Tibial nerve (tissue), 4 donors: ENCODE measurements around the gene HOXB13. TPM values are rescaled to one million over a fixed set of nuclear protein-coding genes. Genes with fewer than 3 reads are reported as not detected.

Source experiments
- DNase-seq, 2 donors: peaks; one replicate each; pipeline ENCODE4 v3.0.0-alpha.2; 2019; ENCODE audit warnings: low spot score in 2 of 2
- H3K27ac ChIP-seq, 4 donors: fragments of 200-600 bp; sonication (generic) in 3 of 4; one replicate each; pipeline ENCODE4 v1.5.1; 2017 to 2019; ENCODE audit warnings: mild to moderate bottlenecking in 1 of 4
- H3K27me3 ChIP-seq, 2 donors: fragments of 200-600 bp; sonication (generic) in 1 of 2; one replicate each; pipeline versions ENCODE4 v1.5.1 to v1.6.0; 2017 to 2019
- H3K36me3 ChIP-seq, 3 donors: fragments of 200-600 bp; sonication (generic); one replicate each; pipeline ENCODE4 v1.5.1; 2018 to 2019
- H3K4me1 ChIP-seq, 4 donors: fragments of 200-600 bp; sonication (generic) in 3 of 4; one replicate each; pipeline ENCODE4 v1.5.1; 2017 to 2019
- H3K4me3 ChIP-seq, 4 donors: fragments of 200-600 bp; sonication (generic) in 3 of 4; one replicate each; pipeline ENCODE4 v1.5.1; 2017 to 2019; ENCODE audit warnings: mild to moderate bottlenecking in 1 of 4, moderate library complexity in 1 of 4
- H3K9me3 ChIP-seq, 4 donors: fragments of 200-600 bp; sonication (generic) in 3 of 4; one replicate each; pipeline ENCODE4 v1.5.1; 2017 to 2019
- EP300 ChIP-seq, 2 donors: sonication (generic); formaldehyde crosslinking; IDR thresholded peaks; one replicate each; pipeline ENCODE4 v1.6.1; 2017; ENCODE audit warnings: antibody characterized with exemption in 2 of 2, mild to moderate bottlenecking in 1 of 2
- POLR2A ChIP-seq, 2 donors: fragments of 450-650 bp; IDR thresholded peaks; one replicate each; pipeline ENCODE4 v1.6.1; 2017; ENCODE audit warnings: antibody characterized with exemption in 2 of 2, mild to moderate bottlenecking in 2 of 2, moderate library complexity in 2 of 2
- WGBS, 2 donors: methylation state at CpG; one replicate each; pipeline ENCODE4 v1.1.5; 2018; 5-methylcytosine and 5-hydroxymethylcytosine counted together
- total RNA-seq, 4 donors: library from RNA; depleted of rRNA; stranded (reverse); fragments of >200 nt; gene quantifications; one replicate each; pipeline ENCODE4 v1.1.0, GENCODE V29; 2016
- TF ChIP-seq, protein P1 (sequence below), 5 experiments: fragments of 200-600 bp in 3 of 5; fragments of 450-650 bp in 2 of 5; sonication (generic) in 3 of 5; IDR thresholded peaks; one replicate each; pipeline ENCODE4 v1.5.1; 2016 to 2019; ENCODE audit warnings: antibody characterized with exemption in 5 of 5, mild to moderate bottlenecking in 3 of 5, moderate library complexity in 2 of 5

The HOXB13 gene
- total RNA-seq, 4 donors from 2014 or later = not detected

DNA sequence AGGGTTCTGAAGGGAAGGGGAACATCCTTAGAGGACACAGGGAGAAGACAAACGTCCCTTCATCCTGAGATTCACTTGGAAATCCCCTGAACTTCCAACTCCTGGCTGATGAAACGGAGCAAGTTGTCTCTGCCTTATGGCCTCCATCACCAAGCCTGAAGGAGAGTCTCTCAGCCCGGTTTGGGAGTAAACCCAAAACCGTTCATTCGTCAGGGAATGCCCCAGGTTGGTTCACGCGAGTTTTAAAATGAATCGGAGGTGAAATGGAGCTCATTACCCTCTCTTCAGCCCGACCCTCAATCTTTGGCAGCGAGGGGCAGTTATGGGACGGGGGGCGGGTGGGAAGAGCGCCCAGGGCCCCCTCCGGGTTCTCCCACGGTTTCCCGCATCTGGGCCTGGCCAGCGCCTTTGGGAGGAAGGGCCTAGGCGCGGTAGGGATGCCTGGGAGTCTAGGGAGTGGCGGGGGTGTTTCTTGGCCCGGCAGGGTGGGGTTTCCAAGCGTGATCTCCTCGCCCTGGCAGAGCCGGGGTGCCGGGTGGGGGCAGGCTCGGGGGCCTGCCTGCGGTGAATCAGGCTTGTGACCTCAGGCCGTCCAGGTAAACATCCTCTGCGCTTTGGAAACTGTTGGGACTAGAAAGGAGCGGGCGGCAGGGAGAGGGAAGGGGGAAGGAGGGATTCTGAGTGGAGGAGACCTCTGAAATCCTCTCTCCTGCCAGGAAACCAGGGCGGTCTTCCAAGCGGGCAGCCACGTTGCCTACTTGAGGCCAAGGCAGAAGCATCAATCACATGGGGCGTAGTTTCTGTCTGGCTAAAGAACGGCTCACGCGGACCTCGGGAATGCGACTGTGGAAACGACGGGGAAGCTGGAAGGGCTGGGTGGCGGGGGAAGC, 24.1 kb upstream of the HOXB13 start:
- H3K4me1 ChIP-seq = peaks cover 0 to 33% (median 4%) of the 10 kb centered on the region in 4 donors
- no peak overlapping the region for H3K4me3 ChIP-seq
- 4 to 5% methylated on average over 36 to 40 of the region's 43 CpGs for WGBS, 2 donors
- no peaks in the 10 kb centered on the region for H3K9me3 ChIP-seq
- H3K27ac ChIP-seq = no peak overlapping the region
- TF ChIP-seq, protein P1, sequence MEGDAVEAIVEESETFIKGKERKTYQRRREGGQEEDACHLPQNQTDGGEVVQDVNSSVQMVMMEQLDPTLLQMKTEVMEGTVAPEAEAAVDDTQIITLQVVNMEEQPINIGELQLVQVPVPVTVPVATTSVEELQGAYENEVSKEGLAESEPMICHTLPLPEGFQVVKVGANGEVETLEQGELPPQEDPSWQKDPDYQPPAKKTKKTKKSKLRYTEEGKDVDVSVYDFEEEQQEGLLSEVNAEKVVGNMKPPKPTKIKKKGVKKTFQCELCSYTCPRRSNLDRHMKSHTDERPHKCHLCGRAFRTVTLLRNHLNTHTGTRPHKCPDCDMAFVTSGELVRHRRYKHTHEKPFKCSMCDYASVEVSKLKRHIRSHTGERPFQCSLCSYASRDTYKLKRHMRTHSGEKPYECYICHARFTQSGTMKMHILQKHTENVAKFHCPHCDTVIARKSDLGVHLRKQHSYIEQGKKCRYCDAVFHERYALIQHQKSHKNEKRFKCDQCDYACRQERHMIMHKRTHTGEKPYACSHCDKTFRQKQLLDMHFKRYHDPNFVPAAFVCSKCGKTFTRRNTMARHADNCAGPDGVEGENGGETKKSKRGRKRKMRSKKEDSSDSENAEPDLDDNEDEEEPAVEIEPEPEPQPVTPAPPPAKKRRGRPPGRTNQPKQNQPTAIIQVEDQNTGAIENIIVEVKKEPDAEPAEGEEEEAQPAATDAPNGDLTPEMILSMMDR (IDR thresholded peaks at IDR 0.05) = no peak
- no peak for TF ChIP-seq POLR2A (IDR thresholded peaks at IDR 0.05)
- TF ChIP-seq EP300 (IDR thresholded peaks at IDR 0.05) = no peak
- H3K36me3 ChIP-seq = no peaks in the 10 kb centered on the region
- H3K27me3 ChIP-seq = peaks cover 3 to 100% of the 10 kb centered on the region in 2 donors
- no peak for DNase-seq

- Histone ChIP-seq H3K4me1 (peaks cover 0 to 38% (median 4%) of the 10 kb centered on the region in 4 donors), H3K27me3 (peaks cover 8 to 100% of the 10 kb centered on the region in 2 donors), H3K9me3 (no peaks in the 10 kb centered on the region), H3K27ac (no peak overlapping the region), H3K36me3 (no peaks in the 10 kb centered on the region), H3K4me3 (no peak overlapping the region)
- TF ChIP-seq, protein P1 (IDR thresholded peaks at IDR 0.05) = no peak
- TF ChIP-seq POLR2A (IDR thresholded peaks at IDR 0.05) = no peak
- no peak for TF ChIP-seq EP300 (IDR thresholded peaks at IDR 0.05)
- no peak for DNase-seq
- WGBS, 2 donors = 2 to 7% methylated on average over 13 of the region's 13 CpGs
Observed at GRCh38 chr17:48751733-48752398, 23.3 kb upstream of the HOXB13 start.

DNA sequence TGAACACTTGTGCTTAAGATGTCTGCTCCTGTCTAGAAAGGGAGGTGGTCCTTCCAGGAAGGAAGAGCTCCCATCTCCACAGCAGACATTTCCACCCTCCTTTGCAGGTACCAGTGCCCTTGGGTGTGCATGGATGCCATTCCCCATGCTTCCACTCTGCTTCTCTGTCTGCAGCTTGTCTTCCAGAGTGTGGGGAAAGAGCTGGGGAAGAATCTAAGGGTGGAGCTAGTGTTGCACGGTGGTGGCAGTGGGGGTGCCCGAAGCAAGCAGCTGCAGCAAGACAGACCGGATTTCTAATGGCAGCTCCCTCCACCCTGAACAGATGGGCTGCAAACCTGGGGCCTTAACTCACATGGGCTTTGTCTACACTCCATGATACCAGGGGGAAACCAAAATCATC, 22.6 kb upstream of the HOXB13 start:
- H3K27me3 ChIP-seq = peaks cover 8 to 100% of the 10 kb centered on the region in 2 donors
- WGBS, 2 donors = 0 to 4% methylated on average over 3 of the region's 3 CpGs

GRCh38 chr17:48749621-48750553, 21.3 kb upstream of the HOXB13 start:
- DNase-seq = no peak
- TF ChIP-seq, protein P1 (IDR thresholded peaks at IDR 0.05) = no peak
- no peak for TF ChIP-seq EP300 (IDR thresholded peaks at IDR 0.05)
- no peak for TF ChIP-seq POLR2A (IDR thresholded peaks at IDR 0.05)
- Histone ChIP-seq H3K27ac (no peak overlapping the region), H3K27me3 (peaks cover 13 to 100% of the 10 kb centered on the region in 2 donors), H3K4me3 (no peak overlapping the region), H3K4me1 (peaks cover 0 to 40% (median 2%) of the 10 kb centered on the region in 4 donors), H3K36me3 (no peaks in the 10 kb centered on the region), H3K9me3 (no peaks in the 10 kb centered on the region)
- 5% methylated on average over 32 of the region's 32 CpGs for WGBS, 2 donors

More for the DNA sequence above, 22.6 kb upstream of the HOXB13 start:
- Histone ChIP-seq H3K4me1 (peaks cover 0 to 44% (median 4%) of the 10 kb centered on the region in 4 donors), H3K36me3 (no peaks in the 10 kb centered on the region), H3K9me3 (no peaks in the 10 kb centered on the region), H3K4me3 (no peak overlapping the region), H3K27ac (no peak overlapping the region)
- DNase-seq = no peak
- TF ChIP-seq POLR2A (IDR thresholded peaks at IDR 0.05) (no peak), EP300 (IDR thresholded peaks at IDR 0.05) (no peak)
- TF ChIP-seq, protein P1 (IDR thresholded peaks at IDR 0.05) = no peak
